Measurements from ENCODE around the gene MFNG.

The MFNG gene

GRCh38 chr22:37493979-37494378, 7.8 kb upstream of the MFNG start:
- no peak for DNase-seq (ENCODE audit: low read depth)

- DNase-seq (ENCODE audit: low read depth) = peak; percentile 44
Measured at GRCh38 chr22:37492428-37493344, 6.5 kb upstream of the MFNG start.

- no peak for DNase-seq (ENCODE audit: low read depth)
Measured at GRCh38 chr22:37491559-37492427, 5.6 kb upstream of the MFNG start.

GRCh38 chr22:37491106-37491505, 4.9 kb upstream of the MFNG start:
- DNase-seq (ENCODE audit: low read depth) = no peak

GRCh38 chr22:37489983-37490382, 3.8 kb upstream of the MFNG start:
- DNase-seq (ENCODE audit: low read depth) = no peak

- DNase-seq (ENCODE audit: low read depth) = no peak
Measured at GRCh38 chr22:37488337-37489135, 2.4 kb upstream of the MFNG start.

GRCh38 chr22:37487571-37487970, 1.4 kb upstream of the MFNG start:
- DNase-seq (ENCODE audit: low read depth) = no peak

GRCh38 chr22:37487129-37487528, 945 bp upstream of the MFNG start:
- DNase-seq (ENCODE audit: low read depth) = no peak

- DNase-seq (ENCODE audit: low read depth) = peak; percentile 23
Measured at GRCh38 chr22:37485395-37486223, 575 bp downstream of the MFNG start.

GRCh38 chr22:37484480-37485394, 1.4 kb downstream of the MFNG start:
- DNase-seq (ENCODE audit: low read depth) = peak; percentile 80

GRCh38 chr22:37483050-37483449, 3.1 kb downstream of the MFNG start:
- no peak for DNase-seq (ENCODE audit: low read depth)

- no peak for DNase-seq (ENCODE audit: low read depth)
Measured at GRCh38 chr22:37482244-37482643, 3.9 kb downstream of the MFNG start.

- no peak for DNase-seq (ENCODE audit: low read depth)
Measured at GRCh38 chr22:37481347-37481907, 4.8 kb downstream of the MFNG start.

- no peak for DNase-seq (ENCODE audit: low read depth)
Measured at GRCh38 chr22:37480387-37481346, 5.5 kb downstream of the MFNG start.

- no peak for DNase-seq (ENCODE audit: low read depth)
Measured at GRCh38 chr22:37479196-37479595, 7.0 kb downstream of the MFNG start.

GRCh38 chr22:37476389-37477329, 9.5 kb downstream of the MFNG start:
- DNase-seq (ENCODE audit: low read depth) = no peak

GRCh38 chr22:37474447-37475090, 11.6 kb downstream of the MFNG start:
- DNase-seq (ENCODE audit: low read depth) = no peak
